ENCODE measurements around the gene EFCAB3.
"Not testable (repeated sequence)": the region's sequence is repeated elsewhere in the genome, so short reads cannot be mapped to it uniquely, and the experiment has no call there.

EFCAB3 gene

DNA sequence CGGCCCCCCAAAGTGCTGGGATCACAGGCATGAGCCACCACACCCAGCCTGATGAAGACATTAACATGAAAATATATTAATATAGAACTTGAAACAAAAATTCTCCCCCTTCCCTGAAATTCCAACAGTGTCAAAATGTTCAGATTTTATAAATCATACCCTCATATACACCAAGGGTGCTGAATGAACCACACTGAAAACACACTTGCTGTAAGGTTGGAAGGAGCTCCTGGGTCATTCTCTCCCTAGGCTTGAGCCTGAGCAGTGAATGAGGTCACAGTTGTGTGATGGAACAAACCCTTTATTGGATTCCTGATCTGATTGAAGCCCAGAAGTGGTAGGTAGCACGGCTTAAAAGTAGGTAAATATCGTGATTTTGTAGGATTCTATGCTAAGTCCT lies at the start of gene EFCAB3:
Gene EFCAB3 (plus strand): TSS at position 301 of the 400 bp plus-strand sequence. CDS start 2,427 bp downstream, outside the sequence.
- no peak for DNase-seq

- DNase-seq, result no peak
Measured at GRCh38 chr17:62336527-62336926, 43.8 kb upstream of the EFCAB3 start.

DNA sequence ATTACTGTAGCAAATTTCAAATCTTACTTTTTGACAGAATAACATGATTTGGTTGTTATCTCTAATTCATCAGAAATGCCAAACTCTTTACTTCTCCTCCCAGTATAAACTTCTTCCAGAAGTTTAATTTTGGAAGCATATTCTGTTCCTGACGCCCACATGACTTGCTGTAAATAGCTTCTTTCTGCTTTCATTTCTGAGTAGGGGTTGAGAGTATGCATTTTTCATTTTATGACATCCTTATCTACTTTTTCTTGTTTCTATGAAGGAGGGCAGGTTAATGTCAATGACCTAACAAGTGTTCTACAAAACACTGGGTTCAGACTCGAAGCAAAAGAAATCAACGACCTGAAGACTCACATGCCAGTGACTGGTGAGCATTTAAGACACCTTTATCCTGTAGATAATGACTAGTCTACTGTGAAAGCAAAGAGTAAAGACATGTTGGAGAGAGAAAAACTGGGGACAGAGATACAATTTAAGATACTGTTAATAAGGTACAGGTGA lies 36.5 kb upstream of the EFCAB3 start:
- no peak for DNase-seq

DNA sequence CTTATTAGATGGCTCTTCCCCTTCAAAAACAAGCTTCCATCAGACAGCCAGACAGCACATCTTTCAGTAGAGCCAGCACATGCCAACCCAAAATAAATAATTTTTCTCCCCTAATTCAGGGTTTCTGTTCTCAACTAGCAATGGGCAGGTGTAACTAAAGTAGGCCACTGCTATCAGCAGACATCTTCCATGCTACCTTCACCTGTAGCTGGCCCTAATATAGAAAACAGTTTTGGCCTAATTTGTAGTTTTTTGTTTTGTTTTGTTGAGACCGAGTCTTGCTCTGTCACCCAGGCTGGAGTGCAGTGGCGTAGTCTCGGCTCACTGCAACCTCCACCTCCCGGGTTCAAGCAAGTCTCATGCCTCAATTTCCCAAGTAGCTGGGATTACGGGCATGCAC lies 29.2 kb upstream of the EFCAB3 start:
- no peak for DNase-seq

DNA sequence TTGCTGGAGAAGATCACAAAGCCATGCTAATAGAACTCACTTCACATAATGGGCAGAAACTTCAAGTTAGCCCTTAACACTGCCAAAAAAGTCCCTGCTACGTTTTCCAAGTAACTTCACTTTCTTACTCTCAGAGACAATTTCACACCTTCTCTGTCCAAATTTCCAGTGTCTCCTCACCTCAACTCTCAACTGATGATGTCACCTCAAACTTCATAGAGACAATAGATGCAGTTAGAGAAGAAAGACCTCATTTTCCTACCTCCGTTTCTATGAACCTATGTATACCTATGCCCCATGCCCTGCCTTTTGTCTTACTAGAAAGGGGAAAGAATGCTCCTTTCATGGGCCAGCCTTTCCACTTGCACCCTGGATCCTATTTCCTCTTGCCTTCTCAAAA lies 14.2 kb upstream of the EFCAB3 start:
- DNase-seq, result no peak

DNA sequence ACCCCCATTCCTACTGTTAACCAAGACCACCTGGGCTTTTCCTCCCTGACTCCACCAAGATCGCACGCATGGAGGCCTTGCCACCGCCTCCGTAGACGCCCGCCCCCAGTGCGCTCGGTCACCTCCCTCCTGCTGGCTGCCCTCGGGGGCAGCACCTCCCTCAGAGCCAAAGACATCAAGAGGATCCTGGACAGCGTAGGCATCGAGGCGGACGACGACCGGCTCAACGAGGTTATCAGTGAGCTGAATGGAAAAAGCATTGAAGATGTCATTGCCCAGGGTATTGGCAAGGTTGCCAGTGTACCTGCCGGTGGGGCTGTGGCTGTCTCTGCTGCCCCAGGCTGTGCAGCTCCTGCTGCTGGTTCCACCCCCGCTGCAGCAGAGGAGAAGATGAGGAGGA lies 1.2 kb downstream of the EFCAB3 start:
- DNase-seq, result no peak

GRCh38 chr17:62388856-62389255 lies 8.5 kb downstream of the EFCAB3 start:
- no peak for DNase-seq

- DNase-seq, result no peak
Measured at GRCh38 chr17:62392908-62393307, 12.6 kb downstream of the EFCAB3 start.

DNA sequence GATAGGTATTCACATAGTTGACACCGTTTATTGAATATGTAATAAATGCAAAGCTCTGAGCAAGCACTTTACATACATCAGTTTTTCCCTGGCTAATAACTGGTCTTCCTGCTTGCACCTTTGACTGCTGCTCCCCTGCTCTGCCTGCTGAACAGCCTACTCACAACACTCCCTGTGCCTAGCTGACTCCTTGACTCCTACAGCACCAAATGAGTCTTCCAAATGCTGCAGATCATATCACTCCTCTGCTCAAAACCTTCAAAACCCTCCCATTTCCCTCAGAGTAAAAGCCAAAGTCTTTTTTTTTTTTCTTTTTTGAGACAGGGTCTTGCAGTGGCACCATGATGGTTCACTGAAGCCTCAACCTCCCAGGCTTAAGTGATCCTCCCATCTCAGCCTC lies 18.5 kb downstream of the EFCAB3 start:
- DNase-seq, result no peak

GRCh38 chr17:62405451-62405850 lies 25.1 kb downstream of the EFCAB3 start:
- no peak for DNase-seq

DNA sequence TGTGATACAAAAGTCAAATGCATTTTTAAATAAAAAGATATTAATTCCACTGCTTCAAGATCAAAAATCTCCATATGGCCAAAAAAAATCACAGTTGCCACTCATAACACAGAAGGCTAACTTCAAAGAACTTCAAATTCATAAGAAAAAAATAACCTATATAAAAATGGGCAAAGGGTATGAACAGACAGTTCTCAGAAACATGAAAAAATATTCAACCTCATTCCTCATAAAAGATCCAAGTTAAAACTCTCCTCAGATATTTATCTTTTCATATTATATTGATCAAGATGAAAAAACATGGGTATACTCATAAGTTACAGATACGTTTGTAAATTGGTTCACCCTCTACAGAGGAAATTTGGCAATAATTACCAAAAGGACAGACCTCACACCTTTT lies 32.7 kb downstream of the EFCAB3 start:
- DNase-seq, result not testable (repeated sequence)

GRCh38 chr17:62423647-62424461 lies 43.5 kb downstream of the EFCAB3 start, which contains the start of gene METTL2A:
TSS of gene METTL2A (plus strand) at chr17:62423897. CDS start at chr17:62423903, 6 bp downstream.
- DNase-seq, result peak; percentile 93 to 96

DNA sequence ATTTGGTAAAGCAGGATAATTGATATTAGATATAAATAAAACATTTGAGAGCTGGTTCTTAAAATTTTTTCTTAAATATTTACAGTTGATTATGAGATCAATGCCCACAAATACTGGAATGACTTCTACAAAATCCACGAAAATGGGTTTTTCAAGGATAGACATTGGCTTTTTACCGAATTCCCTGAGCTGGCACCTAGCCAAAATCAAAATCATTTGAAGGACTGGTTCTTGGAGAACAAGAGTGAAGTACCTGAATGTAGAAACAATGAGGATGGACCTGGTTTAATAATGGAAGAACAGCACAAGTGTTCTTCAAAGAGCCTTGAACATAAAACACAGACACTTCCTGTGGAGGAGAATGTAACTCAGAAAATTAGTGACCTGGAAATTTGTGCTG lies 45.9 kb downstream of the EFCAB3 start:
- DNase-seq, result not testable (repeated sequence)

GRCh38 chr17:62435251-62435650 lies 54.9 kb downstream of the EFCAB3 start:
- not testable (repeated sequence) for DNase-seq

GRCh38 chr17:62441181-62441580 lies 60.8 kb downstream of the EFCAB3 start:
- not testable (repeated sequence) for DNase-seq

DNA sequence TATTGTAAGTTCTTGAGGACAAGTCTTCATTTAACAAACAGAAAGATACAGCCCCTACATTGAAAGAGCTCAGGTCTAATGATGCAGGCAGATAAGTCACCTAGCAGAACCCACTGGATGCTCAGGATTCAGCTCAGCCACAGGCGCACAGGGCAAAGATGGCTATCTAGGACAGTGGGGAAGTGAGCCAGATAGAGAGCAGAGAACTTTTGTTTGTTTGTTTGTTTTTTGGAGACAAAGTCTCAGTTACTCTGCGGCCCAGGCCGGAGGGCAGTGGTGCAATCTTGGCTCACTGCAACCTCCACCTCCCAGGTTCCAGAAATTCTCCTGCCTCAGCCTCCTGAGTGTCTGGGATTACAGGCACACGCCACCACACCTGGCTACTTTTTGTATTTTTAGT lies 63.7 kb downstream of the EFCAB3 start:
- no peak for DNase-seq

- not testable (repeated sequence) for DNase-seq
Measured at GRCh38 chr17:62445791-62446190, 65.4 kb downstream of the EFCAB3 start.

GRCh38 chr17:62452195-62452594 lies 71.8 kb downstream of the EFCAB3 start:
- not testable (repeated sequence) for DNase-seq

- DNase-seq, result not testable (repeated sequence)
Measured at GRCh38 chr17:62453041-62453440, 72.7 kb downstream of the EFCAB3 start.

DNA sequence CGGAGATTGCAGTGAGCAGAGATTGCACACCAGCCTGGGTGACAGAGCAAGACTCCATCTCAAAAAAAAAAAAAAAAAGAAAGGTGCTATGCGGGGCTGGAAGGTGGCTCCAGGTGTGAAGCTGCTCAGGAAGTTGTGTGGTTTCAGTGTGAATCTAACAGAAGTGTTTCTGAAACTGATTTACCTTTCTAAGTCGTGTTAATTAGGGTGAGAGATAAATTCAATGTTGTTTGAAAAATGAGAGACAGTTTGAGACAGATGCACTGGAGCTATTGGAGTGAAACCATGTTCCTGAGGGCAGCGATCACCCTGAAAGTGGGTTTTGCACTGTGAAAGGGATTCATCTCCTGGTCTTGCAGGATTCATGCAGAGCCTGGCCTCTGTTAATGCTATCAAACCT lies 73.3 kb downstream of the EFCAB3 start:
- DNase-seq, result not testable (repeated sequence)

DNA sequence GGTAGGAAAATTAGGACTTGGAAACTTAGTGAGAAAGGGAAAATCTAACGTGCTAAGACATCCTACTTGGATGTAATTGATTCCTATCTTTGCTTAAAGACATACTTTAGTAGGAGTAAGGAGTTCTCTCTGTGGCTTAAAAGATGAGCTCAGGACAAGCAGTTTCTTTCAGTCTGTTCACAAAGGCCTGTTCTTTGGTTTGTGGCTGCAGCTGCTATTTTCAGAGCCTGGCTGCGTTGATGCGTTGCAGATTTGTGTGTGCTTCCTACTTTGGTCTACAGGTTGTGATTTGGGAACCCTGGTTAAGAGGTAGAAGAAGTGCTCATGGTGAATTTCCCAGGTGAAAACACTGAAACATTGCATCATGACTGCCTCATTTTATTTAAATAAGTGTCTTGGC lies 73.8 kb downstream of the EFCAB3 start:
- not testable (repeated sequence) for DNase-seq

DNA sequence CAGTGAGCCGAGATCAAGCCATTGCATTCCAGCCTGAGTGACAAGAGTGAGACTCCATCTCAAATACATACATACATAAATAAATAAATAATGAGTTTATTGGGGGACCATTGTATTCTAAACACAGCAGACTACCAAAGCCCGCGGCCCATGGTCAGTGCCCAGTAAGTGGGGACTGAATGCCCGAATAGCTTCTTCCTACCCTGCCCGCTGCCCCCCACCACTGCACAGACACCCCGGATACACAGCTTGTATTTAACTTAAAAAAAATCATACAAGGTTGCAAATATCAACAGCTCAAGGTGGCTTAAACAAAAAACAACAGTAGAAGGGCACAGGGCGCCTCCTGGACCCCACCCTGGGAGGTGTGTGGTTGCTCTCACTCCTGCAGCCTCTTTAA lies 75.7 kb downstream of the EFCAB3 start:
- DNase-seq, result no peak

DNA sequence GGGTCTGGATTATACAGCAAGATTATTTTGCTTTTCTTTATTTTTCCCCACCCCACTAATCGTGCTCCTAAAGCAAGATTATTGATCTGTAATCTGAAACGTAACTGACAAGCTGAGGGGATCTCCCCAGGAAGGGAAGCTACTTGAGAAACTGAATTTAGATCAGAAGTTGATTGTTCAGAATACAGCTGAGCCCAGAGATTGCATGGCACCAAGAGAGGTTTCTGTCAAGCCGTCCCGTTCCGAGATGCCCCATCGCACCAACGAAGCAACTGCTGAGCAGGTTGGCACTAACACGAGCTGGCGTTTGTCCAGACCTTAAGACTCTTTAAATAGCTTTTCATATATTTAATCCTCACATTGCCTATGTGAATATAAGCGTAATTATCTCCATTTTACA lies 78.1 kb downstream of the EFCAB3 start:
- DNase-seq, result not testable (repeated sequence)

DNA sequence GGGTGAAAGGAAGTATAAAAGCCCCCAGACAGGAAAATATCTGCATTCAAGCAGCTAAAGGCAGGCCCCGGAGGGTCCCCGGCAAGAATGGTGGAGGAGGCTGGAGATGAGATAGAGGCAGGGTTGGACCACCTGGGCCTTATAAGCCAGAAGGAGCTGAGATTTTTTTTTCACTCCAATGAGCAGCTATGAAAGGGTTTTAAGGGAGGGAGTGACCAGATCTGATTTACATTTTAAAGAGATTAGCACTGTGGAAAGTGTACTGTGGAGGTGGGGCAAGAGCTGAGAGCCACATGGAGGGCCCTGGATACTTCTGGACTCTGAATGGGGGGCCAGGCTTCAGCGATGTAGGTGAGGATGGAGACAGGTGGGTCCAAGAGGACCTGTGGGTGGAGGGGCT lies 84.1 kb downstream of the EFCAB3 start:
- DNase-seq, result not testable (repeated sequence)

- not testable (repeated sequence) for DNase-seq
Measured at GRCh38 chr17:62465271-62465670, 84.9 kb downstream of the EFCAB3 start.

Measured in NCI-H2081 (cell line).